A673 (cell line): ENCODE results near the gene RGS6. TPM values are rescaled to one million over a fixed set of nuclear protein-coding genes. Genes with fewer than 3 reads are reported as not detected.

Source experiments
- BruUV-seq: library from RNA; stranded (reverse); fragments of 400-500 nt; replicated peaks from 2 replicates; lab custom pipeline; 2021; lab: Mats Ljungman, UMichigan
- CTCF ChIA-PET: fragments of 300-600 bp; sonication (Branson Sonifier 250); formaldehyde crosslinking; loops from one replicate; lab custom pipeline; 2022; ENCODE audit warnings: antibody characterized with exemption; lab: Charles Lee
- POLR2A ChIA-PET: fragments of 300-600 bp; sonication (Branson Sonifier 250); formaldehyde crosslinking; loops from one replicate; lab custom pipeline; 2022; ENCODE audit warnings: antibody characterized with exemption; ENCODE audit not compliant: low non-redundant PET; lab: Charles Lee
- DNase-seq: peaks from one replicate; pipeline ENCODE4 v3.0.0-alpha.2; 2015; ENCODE audit warnings: low spot score
- H3K27ac ChIP-seq: fragments of 200-600 bp; sonication (generic); 2 replicates; pipeline ENCODE4 v1.5.1; 2016; ENCODE audit warnings: mixed run types, low read depth, mild to moderate bottlenecking, mixed read lengths, antibody characterized with exemption, low read length; ENCODE audit not compliant: poor library complexity, severe bottlenecking
- H3K27me3 ChIP-seq: fragments of 200-600 bp; sonication (generic); replicated peaks from 2 replicates; pipeline ENCODE4 v1.6.1; 2017; ENCODE audit warnings: mixed run types, low read depth, mild to moderate bottlenecking, mixed read lengths, antibody characterized with exemption, low read length; ENCODE audit not compliant: insufficient read depth, poor library complexity
- H3K36me3 ChIP-seq: fragments of 200-600 bp; sonication (generic); 2 replicates; pipeline ENCODE4 v1.6.1; 2016; ENCODE audit warnings: mixed run types, mild to moderate bottlenecking, mixed read lengths, antibody characterized with exemption, low read length; ENCODE audit not compliant: insufficient read depth, poor library complexity, severe bottlenecking
- H3K4me1 ChIP-seq: fragments of 200-600 bp; sonication (generic); 2 replicates; pipeline ENCODE4 v1.6.1; 2017; ENCODE audit warnings: mixed run types, mild to moderate bottlenecking, mixed read lengths, antibody characterized with exemption, low read length; ENCODE audit not compliant: insufficient read depth, poor library complexity, severe bottlenecking
- H3K4me3 ChIP-seq: fragments of 200-600 bp; sonication (generic); 2 replicates; pipeline ENCODE4 v1.5.1; 2016; ENCODE audit warnings: low read depth, mixed run types, mild to moderate bottlenecking, mixed read lengths, low read length; ENCODE audit not compliant: poor library complexity, severe bottlenecking
- H3K9me3 ChIP-seq: fragments of 200-600 bp; sonication (generic); 2 replicates; pipeline ENCODE4 v1.6.1; 2016; ENCODE audit warnings: mixed run types, low read depth, mild to moderate bottlenecking, mixed read lengths, antibody characterized with exemption, low read length; ENCODE audit not compliant: poor library complexity, severe bottlenecking
- EZH2 ChIP-seq: fragments of 200-600 bp; sonication (generic); IDR thresholded peaks from 2 replicates; pipeline ENCODE4 v1.6.1; 2017; ENCODE audit warnings: borderline replicate concordance, low read depth, mild to moderate bottlenecking, mixed read lengths, antibody characterized with exemption, low read length; ENCODE audit not compliant: poor library complexity, severe bottlenecking
- intact Hi-C: fragments of 100-400 bp; cut with micrococcal nuclease; formaldehyde crosslinking; loops from one replicate; pipeline ENCODE4 v1.10.0; 2022; ENCODE audit not compliant: unreplicated experiment
- total RNA-seq: library from RNA; stranded (reverse); gene quantifications from 2 replicates; pipeline ENCODE4 v1.2.3, GENCODE V29; 2021
- TF ChIP-seq, protein P1 (sequence below): fragments of 300-800, 200-600 bp; sonication (generic); conservative IDR thresholded peaks from 2 replicates; pipeline ENCODE4 v1.5.1; 2017; ENCODE audit warnings: low read depth, mild to moderate bottlenecking, antibody characterized with exemption, low read length, moderate library complexity, mixed read lengths

RGS6 gene
- total RNA-seq, 1 experiment from 2014 or later = not detected

DNA sequence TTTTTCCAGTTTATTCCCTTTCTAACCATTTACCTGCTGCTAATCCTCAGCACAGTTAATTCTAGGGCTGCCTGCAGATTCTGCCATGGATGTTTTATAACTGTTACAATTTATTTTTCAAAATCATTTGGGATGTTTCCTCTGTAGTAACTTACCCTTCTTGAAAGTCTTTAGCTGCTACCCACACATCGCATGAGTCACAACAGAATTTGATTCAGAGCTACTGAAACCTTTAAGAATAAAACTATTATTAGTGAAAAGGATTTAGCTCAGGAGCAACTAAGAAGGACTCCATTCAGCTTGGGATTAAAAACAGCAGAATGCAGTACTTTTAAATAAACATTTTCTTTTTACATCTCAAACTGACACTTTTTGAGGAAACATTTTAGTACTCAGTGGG lies 41.7 kb upstream of the RGS6 start:
- no peak for DNase-seq
- H3K36me3 ChIP-seq = no peaks in the 10 kb centered on the region
- H3K27me3 ChIP-seq = no peaks in the 10 kb centered on the region
- H3K27ac ChIP-seq = no peak overlapping the region
- no peaks in the 10 kb centered on the region for H3K9me3 ChIP-seq
- no peak overlapping the region for H3K4me3 ChIP-seq
- TF ChIP-seq EZH2 = no peak
- TF ChIP-seq, protein P1, sequence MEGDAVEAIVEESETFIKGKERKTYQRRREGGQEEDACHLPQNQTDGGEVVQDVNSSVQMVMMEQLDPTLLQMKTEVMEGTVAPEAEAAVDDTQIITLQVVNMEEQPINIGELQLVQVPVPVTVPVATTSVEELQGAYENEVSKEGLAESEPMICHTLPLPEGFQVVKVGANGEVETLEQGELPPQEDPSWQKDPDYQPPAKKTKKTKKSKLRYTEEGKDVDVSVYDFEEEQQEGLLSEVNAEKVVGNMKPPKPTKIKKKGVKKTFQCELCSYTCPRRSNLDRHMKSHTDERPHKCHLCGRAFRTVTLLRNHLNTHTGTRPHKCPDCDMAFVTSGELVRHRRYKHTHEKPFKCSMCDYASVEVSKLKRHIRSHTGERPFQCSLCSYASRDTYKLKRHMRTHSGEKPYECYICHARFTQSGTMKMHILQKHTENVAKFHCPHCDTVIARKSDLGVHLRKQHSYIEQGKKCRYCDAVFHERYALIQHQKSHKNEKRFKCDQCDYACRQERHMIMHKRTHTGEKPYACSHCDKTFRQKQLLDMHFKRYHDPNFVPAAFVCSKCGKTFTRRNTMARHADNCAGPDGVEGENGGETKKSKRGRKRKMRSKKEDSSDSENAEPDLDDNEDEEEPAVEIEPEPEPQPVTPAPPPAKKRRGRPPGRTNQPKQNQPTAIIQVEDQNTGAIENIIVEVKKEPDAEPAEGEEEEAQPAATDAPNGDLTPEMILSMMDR = no peak
- ChIA-PET POLR2A (no interaction called here), CTCF (interaction anchor here (0.6 kb wide), 1 partner anchor 34 kb away, joined by 3 read pairs; no protein-coding TSS in a partner anchor)
- BruUV-seq = no TSS peak
- no peaks in the 10 kb centered on the region for H3K4me1 ChIP-seq
- intact Hi-C loops = no loop called here

DNA sequence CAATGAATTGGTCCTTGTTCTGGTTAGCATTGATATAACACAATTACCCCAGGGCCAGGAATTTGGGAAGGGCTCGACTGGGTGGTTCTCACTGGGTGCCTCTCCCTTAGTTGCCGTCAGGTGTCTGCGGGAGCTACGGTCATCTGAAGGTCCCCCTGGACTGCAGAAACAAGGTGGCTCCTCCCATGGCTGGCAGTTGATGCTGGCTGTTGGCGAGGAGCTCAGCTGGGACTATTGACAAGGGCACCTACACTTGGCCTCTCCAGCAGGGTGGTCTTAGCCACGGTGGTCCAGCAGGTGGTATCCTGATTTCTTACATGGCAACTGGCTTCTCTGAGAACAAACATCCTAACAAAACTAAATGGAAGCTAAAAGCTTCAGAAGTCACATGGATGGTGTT lies 41.0 kb upstream of the RGS6 start:
- H3K9me3 ChIP-seq = no peaks in the 10 kb centered on the region
- no TSS peak for BruUV-seq
- H3K36me3 ChIP-seq = no peaks in the 10 kb centered on the region
- TF ChIP-seq EZH2 = no peak
- TF ChIP-seq, protein P1 = no peak
- H3K27me3 ChIP-seq = no peaks in the 10 kb centered on the region
- H3K4me3 ChIP-seq = no peak overlapping the region
- H3K27ac ChIP-seq = no peak overlapping the region
- ChIA-PET POLR2A (no interaction called here), CTCF (no interaction called here)
- intact Hi-C loops = no loop called here
- no peak for DNase-seq
- no peaks in the 10 kb centered on the region for H3K4me1 ChIP-seq

DNA sequence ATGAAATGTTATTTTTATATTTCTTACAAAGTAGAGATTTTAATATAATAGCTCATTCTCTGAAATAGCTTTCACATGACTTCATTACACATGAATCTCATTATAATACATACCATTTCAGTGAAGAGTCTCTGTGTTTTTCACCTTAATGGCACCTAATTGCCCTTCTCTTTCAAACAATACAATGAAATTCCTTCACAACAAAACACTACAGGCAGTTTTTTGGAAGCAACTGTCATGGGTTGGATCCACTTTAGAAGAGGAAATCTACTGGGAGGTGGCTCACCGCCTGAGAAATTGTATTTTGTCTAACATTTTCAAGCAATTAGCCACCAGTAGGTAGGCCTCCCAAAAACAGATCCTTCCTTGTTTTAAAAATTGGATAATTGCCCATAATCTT lies 40.3 kb upstream of the RGS6 start:
- H3K27me3 ChIP-seq = no peaks in the 10 kb centered on the region
- no TSS peak for BruUV-seq
- H3K9me3 ChIP-seq = no peaks in the 10 kb centered on the region
- H3K4me3 ChIP-seq = no peak overlapping the region
- ChIA-PET CTCF (no interaction called here), POLR2A (no interaction called here)
- no peak overlapping the region for H3K27ac ChIP-seq
- DNase-seq = no peak
- TF ChIP-seq, protein P1 = no peak
- TF ChIP-seq EZH2 = no peak
- H3K4me1 ChIP-seq = no peaks in the 10 kb centered on the region
- H3K36me3 ChIP-seq = no peaks in the 10 kb centered on the region
- intact Hi-C loops = no loop called here
